IPS-15b (cell line): ENCODE measurements around the gene ARID5B.

Source experiments
- H3K27me3 ChIP-seq: one replicate; pipeline ENCODE4 v1.6.1; 2013; ENCODE audit warnings: low read length; ENCODE audit not compliant: control insufficient read depth, insufficient read depth
- H3K36me3 ChIP-seq: one replicate; pipeline ENCODE4 v1.6.1; 2013; ENCODE audit warnings: low read length; ENCODE audit not compliant: control insufficient read depth, insufficient read depth
- H3K4me1 ChIP-seq: one replicate; pipeline ENCODE4 v1.6.1; 2013; ENCODE audit warnings: mild to moderate bottlenecking, low read length; ENCODE audit not compliant: control insufficient read depth, insufficient read depth
- H3K4me3 ChIP-seq: one replicate; pipeline ENCODE4 v1.5.1; 2013; ENCODE audit warnings: low read depth, low read length
- H3K9ac ChIP-seq: one replicate; pipeline ENCODE4 v1.6.1; 2013; ENCODE audit warnings: low read depth, mild to moderate bottlenecking, low read length
- H3K9me3 ChIP-seq: one replicate; pipeline ENCODE4 v1.6.1; 2013; ENCODE audit warnings: mild to moderate bottlenecking, low read length; ENCODE audit not compliant: control insufficient read depth, insufficient read depth

ARID5B gene

GRCh38 chr10:61910894-61911293 is 9.4 kb downstream of the ARID5B start:
- H3K9me3 ChIP-seq = no peaks in the 10 kb centered on the region
- no peaks in the 10 kb centered on the region for H3K36me3 ChIP-seq

GRCh38 chr10:61911425-61911824 is 9.9 kb downstream of the ARID5B start:
- Histone ChIP-seq H3K9ac (no peak overlapping the region), H3K27me3 (no peaks in the 10 kb centered on the region), H3K4me1 (no peaks in the 10 kb centered on the region), H3K4me3 (no peak overlapping the region), H3K36me3 (no peaks in the 10 kb centered on the region), H3K9me3 (no peaks in the 10 kb centered on the region)

More at GRCh38 chr10:61910894-61911293, 9.4 kb downstream of the ARID5B start:
- Histone ChIP-seq H3K9ac (no peak overlapping the region), H3K27me3 (no peaks in the 10 kb centered on the region), H3K4me3 (no peak overlapping the region), H3K4me1 (no peaks in the 10 kb centered on the region)

- Histone ChIP-seq H3K27me3 (no peaks in the 10 kb centered on the region), H3K4me1 (no peaks in the 10 kb centered on the region), H3K36me3 (no peaks in the 10 kb centered on the region), H3K9me3 (no peaks in the 10 kb centered on the region), H3K9ac (no peak overlapping the region), H3K4me3 (no peak overlapping the region)
These were observed 11.5 kb downstream of the ARID5B start for GRCh38 chr10:61912981-61913380.

GRCh38 chr10:61918140-61918539 is 16.6 kb downstream of the ARID5B start:
- H3K27me3 ChIP-seq = no peaks in the 10 kb centered on the region
- H3K36me3 ChIP-seq = no peaks in the 10 kb centered on the region
- no peaks in the 10 kb centered on the region for H3K9me3 ChIP-seq
- H3K9ac ChIP-seq = no peak overlapping the region
- no peaks in the 10 kb centered on the region for H3K4me1 ChIP-seq
- no peak overlapping the region for H3K4me3 ChIP-seq

- Histone ChIP-seq H3K36me3 (no peaks in the 10 kb centered on the region), H3K4me1 (no peaks in the 10 kb centered on the region), H3K4me3 (no peak overlapping the region), H3K27me3 (no peaks in the 10 kb centered on the region), H3K9me3 (no peaks in the 10 kb centered on the region), H3K9ac (no peak overlapping the region)
These were observed 17.5 kb downstream of the ARID5B start for GRCh38 chr10:61918989-61919388.

GRCh38 chr10:61919646-61920215 is 18.2 kb downstream of the ARID5B start:
- Histone ChIP-seq H3K9me3 (no peaks in the 10 kb centered on the region), H3K9ac (no peak overlapping the region), H3K4me3 (no peak overlapping the region), H3K27me3 (no peaks in the 10 kb centered on the region), H3K4me1 (no peaks in the 10 kb centered on the region), H3K36me3 (no peaks in the 10 kb centered on the region)

- no peaks in the 10 kb centered on the region for H3K27me3 ChIP-seq
- H3K36me3 ChIP-seq = no peaks in the 10 kb centered on the region
- H3K9me3 ChIP-seq = no peaks in the 10 kb centered on the region
- H3K9ac ChIP-seq = no peak overlapping the region
- H3K4me1 ChIP-seq = no peaks in the 10 kb centered on the region
- no peak overlapping the region for H3K4me3 ChIP-seq
These were observed 19.6 kb downstream of the ARID5B start for GRCh38 chr10:61921143-61921542.

GRCh38 chr10:61923210-61923949 is 21.9 kb downstream of the ARID5B start:
- no peaks in the 10 kb centered on the region for H3K36me3 ChIP-seq
- no peaks in the 10 kb centered on the region for H3K4me1 ChIP-seq
- no peak overlapping the region for H3K4me3 ChIP-seq
- no peak overlapping the region for H3K9ac ChIP-seq
- no peaks in the 10 kb centered on the region for H3K9me3 ChIP-seq
- H3K27me3 ChIP-seq = no peaks in the 10 kb centered on the region

GRCh38 chr10:61923950-61924274 is 22.4 kb downstream of the ARID5B start:
- H3K36me3 ChIP-seq = no peaks in the 10 kb centered on the region
- no peaks in the 10 kb centered on the region for H3K27me3 ChIP-seq
- no peaks in the 10 kb centered on the region for H3K4me1 ChIP-seq
- H3K9me3 ChIP-seq = no peaks in the 10 kb centered on the region
- no peak overlapping the region for H3K9ac ChIP-seq
- H3K4me3 ChIP-seq = no peak overlapping the region

- Histone ChIP-seq H3K36me3 (no peaks in the 10 kb centered on the region), H3K27me3 (no peaks in the 10 kb centered on the region), H3K4me1 (no peaks in the 10 kb centered on the region), H3K4me3 (no peak overlapping the region), H3K9me3 (no peaks in the 10 kb centered on the region), H3K9ac (no peak overlapping the region)
These were observed 28.1 kb downstream of the ARID5B start for GRCh38 chr10:61929555-61929954.

GRCh38 chr10:61931620-61932332 is 30.3 kb downstream of the ARID5B start:
- no peak overlapping the region for H3K4me3 ChIP-seq
- no peak overlapping the region for H3K9ac ChIP-seq

More at GRCh38 chr10:61931620-61932332, 30.3 kb downstream of the ARID5B start:
- no peaks in the 10 kb centered on the region for H3K36me3 ChIP-seq
- no peaks in the 10 kb centered on the region for H3K27me3 ChIP-seq
- no peaks in the 10 kb centered on the region for H3K9me3 ChIP-seq
- H3K4me1 ChIP-seq = no peaks in the 10 kb centered on the region
